ENCODE measurements around the gene APEH.

APEH gene

GRCh38 chr3:49673715-49674496, at the start of gene APEH:
APEH (plus strand) TSS chr3:49674351; CDS start chr3:49674402, 51 bp downstream.
- DNase-seq: peak; percentile 95

- DNase-seq: no peak
Observed at GRCh38 chr3:49625071-49625470, 49.1 kb upstream of the APEH start.

GRCh38 chr3:49626101-49626581, 48.0 kb upstream of the APEH start:
- DNase-seq: no peak

- DNase-seq: no peak
Observed at GRCh38 chr3:49626796-49627195, 47.4 kb upstream of the APEH start.

GRCh38 chr3:49627634-49628033, 46.5 kb upstream of the APEH start:
- no peak for DNase-seq

- no peak for DNase-seq
Observed at GRCh38 chr3:49628249-49628648, 45.9 kb upstream of the APEH start.

GRCh38 chr3:49629451-49629850, 44.7 kb upstream of the APEH start:
- DNase-seq: no peak

- DNase-seq: no peak
Observed at GRCh38 chr3:49629866-49630265, 44.3 kb upstream of the APEH start.

GRCh38 chr3:49630784-49631183, 43.4 kb upstream of the APEH start:
- no peak for DNase-seq

- no peak for DNase-seq
Observed at GRCh38 chr3:49634736-49635135, 39.4 kb upstream of the APEH start.

- DNase-seq: no peak
Observed at GRCh38 chr3:49636883-49637609, 37.1 kb upstream of the APEH start.

- DNase-seq: no peak
Observed at GRCh38 chr3:49638445-49638844, 35.7 kb upstream of the APEH start.

- DNase-seq: no peak
Observed at GRCh38 chr3:49639551-49639950, 34.6 kb upstream of the APEH start.

GRCh38 chr3:49641292-49641691, 32.9 kb upstream of the APEH start:
- no peak for DNase-seq

GRCh38 chr3:49641921-49642707, 32.0 kb upstream of the APEH start:
- no peak for DNase-seq

- DNase-seq: no peak
Observed at GRCh38 chr3:49642708-49643145, 31.4 kb upstream of the APEH start.

GRCh38 chr3:49644684-49645083, 29.5 kb upstream of the APEH start:
- no peak for DNase-seq

GRCh38 chr3:49646236-49646635, 27.9 kb upstream of the APEH start:
- DNase-seq: no peak

GRCh38 chr3:49647741-49648140, 26.4 kb upstream of the APEH start:
- no peak for DNase-seq

GRCh38 chr3:49648354-49649019, 25.7 kb upstream of the APEH start:
- DNase-seq: no peak

GRCh38 chr3:49649576-49649975, 24.6 kb upstream of the APEH start:
- no peak for DNase-seq

GRCh38 chr3:49650177-49650576, 24.0 kb upstream of the APEH start:
- DNase-seq: no peak

- DNase-seq: no peak
Observed at GRCh38 chr3:49650637-49651036, 23.5 kb upstream of the APEH start.
